Keratinocyte (primary cell): ENCODE results near the gene LYPLA2. TPM values are rescaled to one million over a fixed set of nuclear protein-coding genes. Genes with fewer than 3 reads are reported as not detected.

Source experiments
- DNase-seq: peaks from one replicate; pipeline ENCODE4 v3.0.0-alpha.2; 2011; ENCODE audit warnings: low read depth, missing footprints, low spot score
- FAIRE-seq: peaks from 2 replicates; lab custom pipeline; 2011; peaks lifted over from hg19 to GRCh38; lab: Jason Lieb, UNC
- H2AFZ ChIP-seq: 2 replicates; pipeline ENCODE4 v1.6.0; 2012; ENCODE audit warnings: low read length, control low read depth, inconsistent platforms; ENCODE audit not compliant: control insufficient read depth
- H3K27ac ChIP-seq: 2 replicates; pipeline ENCODE4 v1.5.1; 2011; ENCODE audit warnings: low read length; ENCODE audit not compliant: control insufficient read depth, insufficient read depth
- H3K27me3 ChIP-seq: 3 replicates; pipeline ENCODE4 v1.6.0; 2011; ENCODE audit warnings: low read length; ENCODE audit not compliant: control insufficient read depth, insufficient read depth; ENCODE audit errors: extremely low read depth
- H3K36me3 ChIP-seq, 2 experiments: 2 replicates in 1 of 2; 3 replicates in 1 of 2; pipeline ENCODE4 v1.5.1; 2011; ENCODE audit warnings: low read length in 2 of 2, mild to moderate bottlenecking in 1 of 2; ENCODE audit not compliant: control insufficient read depth in 2 of 2, insufficient read depth in 2 of 2; ENCODE audit errors: extremely low read depth in 1 of 2
- H3K4me1 ChIP-seq: 3 replicates; pipeline ENCODE4 v1.5.1; 2011; ENCODE audit warnings: low read length; ENCODE audit not compliant: control insufficient read depth, insufficient read depth; ENCODE audit errors: extremely low read depth
- H3K4me2 ChIP-seq: 3 replicates; pipeline ENCODE4 v1.6.0; 2011; ENCODE audit warnings: low read depth, low read length; ENCODE audit not compliant: control insufficient read depth, insufficient read depth; ENCODE audit errors: extremely low read depth
- H3K4me3 ChIP-seq, 3 experiments: fragments of 200-600 bp in 1 of 3; sonication (generic) in 1 of 3; 2 replicates in 2 of 3; 3 replicates in 1 of 3; pipeline ENCODE4 v1.5.1; 2011 to 2016; ENCODE audit warnings: low read length in 3 of 3, mild to moderate bottlenecking in 3 of 3, control low read depth in 2 of 3, inconsistent platforms in 1 of 3, low read depth in 1 of 3, mixed read lengths in 1 of 3, mixed run types in 1 of 3, moderate library complexity in 1 of 3; ENCODE audit not compliant: control insufficient read depth in 2 of 3, insufficient read depth in 2 of 3; ENCODE audit errors: extremely low read depth in 1 of 3
- H3K79me2 ChIP-seq: 2 replicates; pipeline ENCODE4 v1.6.0; 2012; ENCODE audit warnings: low read length; ENCODE audit not compliant: control insufficient read depth, insufficient read depth
- H3K9ac ChIP-seq: 3 replicates; pipeline ENCODE4 v1.6.0; 2011; ENCODE audit warnings: low read length; ENCODE audit not compliant: control insufficient read depth, insufficient read depth; ENCODE audit errors: extremely low read depth
- H3K9me1 ChIP-seq: 3 replicates; pipeline ENCODE4 v1.6.0; 2011; ENCODE audit warnings: low read length; ENCODE audit not compliant: control insufficient read depth, insufficient read depth; ENCODE audit errors: extremely low read depth
- H3K9me3 ChIP-seq: 2 replicates; pipeline ENCODE4 v1.5.1; 2012; ENCODE audit warnings: low read depth, low read length; ENCODE audit not compliant: control insufficient read depth
- H4K20me1 ChIP-seq: 3 replicates; pipeline ENCODE4 v1.6.0; 2011; ENCODE audit warnings: low read length; ENCODE audit not compliant: control insufficient read depth, insufficient read depth; ENCODE audit errors: extremely low read depth
- CTCF ChIP-seq, 3 experiments: IDR thresholded peaks in 1 of 3; conservative IDR thresholded peaks in 1 of 3; optimal IDR thresholded peaks in 1 of 3; 2 replicates in 2 of 3; 3 replicates in 1 of 3; pipeline versions ENCODE3 to v1.5.1; 2011; ENCODE audit warnings: low read length in 3 of 3, mild to moderate bottlenecking in 3 of 3, moderate library complexity in 2 of 3, control low read depth in 1 of 3, inconsistent platforms in 1 of 3; ENCODE audit not compliant: insufficient read depth in 2 of 3; ENCODE audit errors: extremely low read depth in 1 of 3
- EZH2 ChIP-seq: IDR thresholded peaks from one replicate; pipeline ENCODE4 v1.6.1; 2012; ENCODE audit warnings: inconsistent platforms, mild to moderate bottlenecking, low read length, moderate library complexity
- dilution Hi-C: fragments of 300-500 bp; cut with MboI; formaldehyde crosslinking; loops from one replicate; pipeline ENCODE4 v1.7.0; 2020; ENCODE audit warnings: low sequenced_read_pairs; ENCODE audit not compliant: extremely low pct_ligation_motif_present
- polyA plus RNA-seq, 5 experiments: library from polyadenylated mRNA; depleted of rRNA in 3 of 5; stranded (reverse) in 3 of 5; stranded (forward) in 1 of 5; unstranded in 1 of 5; fragments of >200 nt; gene quantifications; 1 replicate in 1 of 5; 2 replicates in 3 of 5; 3 replicates in 1 of 5; pipeline versions ENCODE4 v1.2.1 to v1.2.3, GENCODE V29; 2011 to 2012; ENCODE audit warnings: missing spikeins in 2 of 5, low read depth in 1 of 5, low replicate concordance in 1 of 5

Gene LYPLA2
- polyA plus RNA-seq, 1 donor (not counting 4 experiments of a cell fraction or from before 2014, with no cell fraction given), result 51.7 TPM

GRCh38 chr1:23757812-23758211, 33.1 kb upstream of the LYPLA2 start:
- Histone ChIP-seq H3K36me3 (peaks cover 41 to 44% of the 10 kb centered on the region in 2 experiments), H3K9me3 (no peaks in the 10 kb centered on the region), H3K27me3 (no peaks in the 10 kb centered on the region), H3K9me1 (no peaks in the 10 kb centered on the region), H3K9ac (no peak overlapping the region), H3K79me2 (peaks cover 2% of the 10 kb centered on the region), H3K4me3 (no peak overlapping the region), H4K20me1 (no peaks in the 10 kb centered on the region), H2AFZ (no peak overlapping the region), H3K4me2 (no peak overlapping the region), H3K4me1 (no peaks in the 10 kb centered on the region), H3K27ac (no peak overlapping the region)
- FAIRE-seq (no peak), DNase-seq (no peak)
- TF ChIP-seq EZH2 (no peak), CTCF (optimal IDR thresholded peaks at IDR 0.05 in 1 of 3, IDR thresholded peaks at IDR 0.05 in 1 of 3, conservative IDR thresholded peaks at IDR 0.05 in 1 of 3; ENCODE audit: extremely low read depth in 1 of 3, insufficient read depth in 2 of 3, low read length in 3 of 3) (no peak)
- dilution Hi-C loops, result no loop called here

- no peaks in the 10 kb centered on the region for H3K9me3 ChIP-seq
- H3K36me3 ChIP-seq, result peaks cover 34 to 39% of the 10 kb centered on the region in 2 experiments
- no peak overlapping the region for H3K27ac ChIP-seq
- H3K4me3 ChIP-seq, result no peak overlapping the region
- peaks cover 1% of the 10 kb centered on the region for H3K79me2 ChIP-seq
- FAIRE-seq (no peak), DNase-seq (no peak)
- no peaks in the 10 kb centered on the region for H4K20me1 ChIP-seq
- H3K4me2 ChIP-seq, result no peak overlapping the region
- no peaks in the 10 kb centered on the region for H3K27me3 ChIP-seq
- H3K4me1 ChIP-seq, result no peaks in the 10 kb centered on the region
- dilution Hi-C loops, result no loop called here
- TF ChIP-seq EZH2 (no peak), CTCF (optimal IDR thresholded peaks at IDR 0.05 in 1 of 3, IDR thresholded peaks at IDR 0.05 in 1 of 3, conservative IDR thresholded peaks at IDR 0.05 in 1 of 3; ENCODE audit: extremely low read depth in 1 of 3, insufficient read depth in 2 of 3, low read length in 3 of 3) (no peak)
- no peak overlapping the region for H3K9ac ChIP-seq
- no peaks in the 10 kb centered on the region for H3K9me1 ChIP-seq
- H2AFZ ChIP-seq, result no peak overlapping the region
Observed at GRCh38 chr1:23759277-23759676, 31.7 kb upstream of the LYPLA2 start.
